MM.1S (cell line): ENCODE measurements around the gene SIRT2.
"Not testable (repeated sequence)": the region's sequence is repeated elsewhere in the genome, so short reads cannot be mapped to it uniquely, and the experiment has no call there.

Source experiments
- DNase-seq: peaks from one replicate; pipeline ENCODE4 v3.0.0-alpha.2; 2015
- H2AFZ ChIP-seq: fragments of 300-600 bp; sonication (generic); 2 replicates; pipeline ENCODE4 v1.6.0; 2016; ENCODE audit warnings: antibody characterized with exemption, low read length
- H3F3A ChIP-seq: fragments of 300-600 bp; sonication (generic); 2 replicates; pipeline ENCODE4 v1.6.1; 2016; ENCODE audit warnings: mild to moderate bottlenecking, antibody characterized with exemption, low read length, moderate library complexity, mixed read lengths; ENCODE audit not compliant: insufficient read depth
- H3K27ac ChIP-seq: fragments of 300-600 bp; sonication (generic); 2 replicates; pipeline ENCODE4 v1.5.1; 2016; ENCODE audit warnings: mild to moderate bottlenecking, low read length
- H3K27me3 ChIP-seq: fragments of 300-600 bp; sonication (generic); replicated peaks from 2 replicates; pipeline ENCODE4 v1.6.0; 2016; ENCODE audit warnings: low read length; ENCODE audit not compliant: insufficient read depth
- H3K36me3 ChIP-seq: fragments of 300-600 bp; sonication (generic); replicated peaks from 2 replicates; pipeline ENCODE4 v1.6.1; 2016; ENCODE audit warnings: mild to moderate bottlenecking, low read length, mixed read lengths; ENCODE audit not compliant: insufficient read depth
- H3K4me1 ChIP-seq: fragments of 300-600 bp; sonication (generic); 2 replicates; pipeline ENCODE4 v1.6.1; 2016; ENCODE audit warnings: low read length, mixed read lengths
- H3K4me2 ChIP-seq: fragments of 300-600 bp; sonication (generic); 2 replicates; pipeline ENCODE4 v1.6.0; 2016; ENCODE audit warnings: low read depth, low read length
- H3K4me3 ChIP-seq: fragments of 300-600 bp; sonication (generic); 2 replicates; pipeline ENCODE4 v1.5.1; 2016; ENCODE audit warnings: low read length, mixed read lengths
- H3K79me2 ChIP-seq: fragments of 300-600 bp; sonication (generic); 2 replicates; pipeline ENCODE4 v1.6.1; 2016; ENCODE audit warnings: mixed run types, low read length, mixed read lengths
- H3K9ac ChIP-seq: fragments of 300-600 bp; sonication (generic); 2 replicates; pipeline ENCODE4 v1.6.1; 2016; ENCODE audit warnings: low read length, mixed read lengths
- H3K9me2 ChIP-seq: fragments of 300-600 bp; sonication (generic); replicated peaks from 2 replicates; pipeline ENCODE4 v1.6.1; 2016; ENCODE audit warnings: mild to moderate bottlenecking, low read length, mixed read lengths; ENCODE audit not compliant: insufficient read depth
- H3K9me3 ChIP-seq: fragments of 300-600 bp; sonication (generic); replicated peaks from 2 replicates; pipeline ENCODE4 v1.6.1; 2016; ENCODE audit warnings: mild to moderate bottlenecking, low read length, mixed read lengths; ENCODE audit not compliant: insufficient read depth
- H4K20me1 ChIP-seq: fragments of 300-600 bp; sonication (generic); 2 replicates; pipeline ENCODE4 v1.6.1; 2016; ENCODE audit warnings: mild to moderate bottlenecking, low read length, moderate library complexity, mixed read lengths; ENCODE audit not compliant: insufficient read depth
- CTCF ChIP-seq: fragments of 300-600 bp; sonication (generic); IDR thresholded peaks from 2 replicates; pipeline ENCODE4 v1.5.1; 2016; ENCODE audit warnings: antibody characterized with exemption, low read length, mixed read lengths
- EZH2 ChIP-seq: fragments of 300-600 bp; sonication (generic); optimal IDR thresholded peaks from 2 replicates; pipeline ENCODE3; 2017; ENCODE audit warnings: low read depth, mild to moderate bottlenecking, antibody characterized with exemption, low read length, mixed read lengths
- EZH2phosphoT487 ChIP-seq: fragments of 300-600 bp; sonication (generic); IDR thresholded peaks from 2 replicates; pipeline ENCODE4 v1.6.1; 2018; ENCODE audit warnings: antibody characterized with exemption, low read length

Gene SIRT2

GRCh38 chr19:38831142-38831605 is 68.2 kb downstream of the SIRT2 start:
- H3K4me1 ChIP-seq, result no peaks in the 10 kb centered on the region
- H3K36me3 ChIP-seq, result no peaks in the 10 kb centered on the region
- TF ChIP-seq EZH2, result no peak
- no peak for TF ChIP-seq CTCF
- TF ChIP-seq EZH2phosphoT487, result no peak
- no peak overlapping the region for H3K27ac ChIP-seq
- H3K9me3 ChIP-seq, result no peaks in the 10 kb centered on the region
- peak overlapping the region; percentile 94 for H2AFZ ChIP-seq
- H3K9ac ChIP-seq, result peak overlapping the region; percentile 50; the same call in 1 of the 2 replicates
- 0 out of 2 replicates have a peak, but pooled peaks cover 6% of the 10 kb centered on the region for H3K79me2 ChIP-seq
- peaks cover 6% of the 10 kb centered on the region for H3F3A ChIP-seq
- no peaks in the 10 kb centered on the region for H3K9me2 ChIP-seq
- no peaks in the 10 kb centered on the region for H4K20me1 ChIP-seq
- peak overlapping the region; percentile 87 for H3K4me3 ChIP-seq
- peak overlapping the region; percentile 90 for H3K4me2 ChIP-seq
- no peaks in the 10 kb centered on the region for H3K27me3 ChIP-seq
- DNase-seq, result no peak

- Histone ChIP-seq H3K9ac (no peak overlapping the region), H3K9me2 (no peaks in the 10 kb centered on the region), H3F3A (peaks cover 4% of the 10 kb centered on the region), H2AFZ (no peak overlapping the region), H3K27ac (no peak overlapping the region), H3K4me3 (no peak overlapping the region), H3K27me3 (no peaks in the 10 kb centered on the region), H3K9me3 (no peaks in the 10 kb centered on the region), H4K20me1 (no peaks in the 10 kb centered on the region), H3K4me2 (no peak overlapping the region), H3K79me2 (0 out of 2 replicates have a peak, but pooled peaks cover 6% of the 10 kb centered on the region), H3K36me3 (no peaks in the 10 kb centered on the region), H3K4me1 (no peaks in the 10 kb centered on the region)
- no peak for TF ChIP-seq EZH2
- TF ChIP-seq CTCF, result no peak
- no peak for TF ChIP-seq EZH2phosphoT487
- no peak for DNase-seq
Measured at GRCh38 chr19:38830039-38830733, 69.2 kb downstream of the SIRT2 start.

GRCh38 chr19:38829203-38829602 is 70.2 kb downstream of the SIRT2 start:
- not testable (repeated sequence) for H4K20me1 ChIP-seq, H3K9me2 ChIP-seq, DNase-seq, H3F3A ChIP-seq, H2AFZ ChIP-seq, H3K36me3 ChIP-seq, H3K27me3 ChIP-seq, H3K79me2 ChIP-seq, H3K4me3 ChIP-seq, H3K9ac ChIP-seq, H3K9me3 ChIP-seq, H3K4me2 ChIP-seq, H3K4me1 ChIP-seq, H3K27ac ChIP-seq
